Fibroblast of the conjunctiva (primary cell): ENCODE data around the gene MORC1.
"Not testable (repeated sequence)": the region's sequence is repeated elsewhere in the genome, so short reads cannot be mapped to it uniquely, and the experiment has no call there.

Experiments used
- DNase-seq: peaks from one replicate; pipeline ENCODE4 v3.0.0-alpha.2; 2010; ENCODE audit warnings: low read depth

MORC1 gene

GRCh38 chr3:109112946-109113760, 4.8 kb downstream of the MORC1 start:
- DNase-seq = no peak

- DNase-seq = no peak
These were observed 8.4 kb downstream of the MORC1 start for GRCh38 chr3:109109574-109109973.

- no peak for DNase-seq
These were observed 19.8 kb downstream of the MORC1 start for GRCh38 chr3:109098079-109098644.

- DNase-seq = no peak
These were observed 22.8 kb downstream of the MORC1 start for GRCh38 chr3:109095166-109095565.

GRCh38 chr3:109093561-109093960, 24.4 kb downstream of the MORC1 start:
- DNase-seq = no peak

- no peak for DNase-seq
These were observed 26.1 kb downstream of the MORC1 start for GRCh38 chr3:109091846-109092245.

- DNase-seq = no peak
These were observed 28.7 kb downstream of the MORC1 start for GRCh38 chr3:109089265-109089664.

GRCh38 chr3:109081746-109082510, 36.0 kb downstream of the MORC1 start:
- DNase-seq = peak; percentile 9

- DNase-seq = not testable (repeated sequence)
These were observed 37.8 kb downstream of the MORC1 start for GRCh38 chr3:109080090-109080489.

GRCh38 chr3:109073116-109073515, 44.8 kb downstream of the MORC1 start:
- no peak for DNase-seq

GRCh38 chr3:109072194-109072593, 45.7 kb downstream of the MORC1 start:
- no peak for DNase-seq

GRCh38 chr3:109071350-109072142, 46.4 kb downstream of the MORC1 start:
- no peak for DNase-seq

GRCh38 chr3:109070211-109070610, 47.7 kb downstream of the MORC1 start:
- DNase-seq = no peak

GRCh38 chr3:109066864-109067263, 51.1 kb downstream of the MORC1 start:
- DNase-seq = no peak

GRCh38 chr3:109059264-109059663, 58.7 kb downstream of the MORC1 start:
- no peak for DNase-seq

- no peak for DNase-seq
These were observed 60.3 kb downstream of the MORC1 start for GRCh38 chr3:109057616-109058015.

- no peak for DNase-seq
These were observed 60.9 kb downstream of the MORC1 start for GRCh38 chr3:109057056-109057455.

GRCh38 chr3:109050591-109051167, 67.3 kb downstream of the MORC1 start:
- no peak for DNase-seq

GRCh38 chr3:109047366-109047765, 70.6 kb downstream of the MORC1 start:
- no peak for DNase-seq

- DNase-seq = no peak
These were observed 72.5 kb downstream of the MORC1 start for GRCh38 chr3:109045271-109046040.

- DNase-seq = no peak
These were observed 82.9 kb downstream of the MORC1 start for GRCh38 chr3:109035082-109035481.
